Activated gamma-delta T cell (primary cell): ENCODE measurements around the gene ZMYND8.
"Not testable (repeated sequence)": the region's sequence is repeated elsewhere in the genome, so short reads cannot be mapped to it uniquely, and the experiment has no call there.

ENCODE experiments used
- DNase-seq: peaks from one replicate; lab custom pipeline; 2025; lab: John Stamatoyannopoulos, UW

Gene ZMYND8

DNA sequence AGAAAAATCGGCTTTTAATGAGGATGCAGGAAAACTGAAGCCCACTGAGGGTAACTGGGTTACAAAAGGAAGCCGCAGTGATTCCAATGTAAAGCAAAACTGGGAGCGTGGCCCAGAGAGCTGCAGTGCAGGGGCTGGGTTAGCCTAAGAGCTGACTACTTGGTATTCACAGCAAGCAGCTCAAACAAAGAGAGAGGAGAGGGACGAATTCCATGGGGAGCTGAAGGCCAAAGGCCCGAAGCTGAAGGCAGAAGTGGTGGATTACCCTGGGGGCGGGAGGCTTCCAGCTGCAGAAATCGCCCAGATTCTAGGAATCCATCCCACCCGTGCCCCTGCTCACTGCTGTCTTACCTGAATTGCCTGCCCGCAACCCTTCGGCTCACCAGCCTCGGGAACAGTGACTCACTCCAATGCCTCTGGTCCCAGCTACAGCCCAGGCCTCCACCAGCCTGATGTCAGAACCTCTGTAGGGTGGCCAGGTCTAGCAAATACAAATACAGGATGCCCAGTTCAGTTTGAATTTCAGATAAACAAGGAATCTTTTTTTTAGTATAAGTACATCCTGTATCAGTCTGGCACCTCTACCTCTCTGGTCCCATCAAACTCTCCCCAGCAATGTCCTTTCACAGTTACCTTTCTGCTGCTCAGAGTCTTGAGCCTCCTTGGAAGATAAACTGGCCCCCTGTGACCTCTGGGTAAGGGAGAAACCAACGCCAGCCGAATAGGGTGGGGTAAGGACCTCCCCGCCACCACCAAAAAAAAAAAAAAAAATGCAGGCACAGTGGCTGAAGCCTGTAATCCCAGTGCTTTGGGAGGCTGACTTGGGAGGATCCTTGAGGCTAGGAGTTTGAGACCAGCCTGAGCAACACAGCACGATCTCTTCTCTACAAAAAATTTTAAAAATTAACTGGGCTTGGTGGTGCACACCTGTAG, 14.6 kb upstream of the ZMYND8 start:
- DNase-seq, result no peak

DNA sequence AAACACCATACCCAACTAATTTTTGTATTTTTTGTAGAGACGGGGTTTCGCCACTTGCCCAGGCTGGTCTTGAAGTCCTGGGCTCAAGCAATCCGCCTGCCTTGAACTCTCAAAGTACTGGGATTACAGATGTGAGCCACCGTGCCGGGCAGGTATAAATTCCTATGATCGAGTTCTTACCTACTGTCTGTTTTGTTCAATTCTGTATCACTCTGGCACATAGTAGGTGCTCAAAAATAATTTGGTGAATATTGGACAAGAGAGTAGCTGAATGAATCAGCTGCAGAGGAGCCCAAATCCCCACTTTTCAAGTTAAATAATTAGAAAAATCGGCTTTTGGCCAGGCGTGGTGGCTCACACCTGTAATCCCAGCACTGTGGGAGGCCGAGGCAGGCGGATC, 13.7 kb upstream of the ZMYND8 start:
- no peak for DNase-seq

DNA sequence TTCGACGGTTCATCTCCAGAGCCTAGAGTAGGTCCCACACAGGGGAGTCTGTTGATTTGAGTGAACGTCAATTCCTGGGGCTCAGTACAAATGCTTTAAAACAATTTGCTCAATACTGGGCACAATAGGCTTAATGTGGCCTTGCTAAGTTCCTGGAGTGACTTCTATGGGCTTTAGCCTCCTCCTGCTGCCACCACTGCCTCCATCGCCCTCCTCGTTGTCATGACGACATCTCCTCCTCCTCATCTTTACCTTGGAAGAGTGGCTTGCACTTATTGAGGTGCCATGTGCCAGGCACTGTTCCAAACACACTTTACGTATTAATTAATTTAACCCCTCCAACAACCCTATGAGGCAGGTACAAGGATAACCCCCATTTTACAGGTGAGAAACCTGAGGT, 11.8 kb upstream of the ZMYND8 start:
- DNase-seq, result no peak

DNA sequence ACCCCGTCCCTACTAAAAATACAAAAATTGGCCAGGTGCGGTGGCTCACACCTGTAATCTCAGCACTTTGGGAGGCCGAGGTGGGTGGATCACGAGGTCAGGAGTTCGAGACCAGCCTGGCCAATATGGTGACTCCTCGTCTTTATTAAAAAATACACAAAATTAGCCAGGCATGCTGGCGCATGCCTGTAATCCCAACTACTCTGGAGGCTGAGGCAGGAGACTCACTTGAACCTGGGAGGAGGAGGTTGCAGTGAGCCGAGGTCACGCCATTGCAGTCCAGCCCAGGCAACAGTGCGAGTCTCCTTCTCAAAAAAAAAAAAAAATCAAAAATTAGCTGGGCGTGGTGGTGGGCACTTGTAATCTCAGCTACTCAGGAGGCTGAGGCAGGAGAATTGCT, 9.8 kb upstream of the ZMYND8 start:
- DNase-seq, result not testable (repeated sequence)

DNA sequence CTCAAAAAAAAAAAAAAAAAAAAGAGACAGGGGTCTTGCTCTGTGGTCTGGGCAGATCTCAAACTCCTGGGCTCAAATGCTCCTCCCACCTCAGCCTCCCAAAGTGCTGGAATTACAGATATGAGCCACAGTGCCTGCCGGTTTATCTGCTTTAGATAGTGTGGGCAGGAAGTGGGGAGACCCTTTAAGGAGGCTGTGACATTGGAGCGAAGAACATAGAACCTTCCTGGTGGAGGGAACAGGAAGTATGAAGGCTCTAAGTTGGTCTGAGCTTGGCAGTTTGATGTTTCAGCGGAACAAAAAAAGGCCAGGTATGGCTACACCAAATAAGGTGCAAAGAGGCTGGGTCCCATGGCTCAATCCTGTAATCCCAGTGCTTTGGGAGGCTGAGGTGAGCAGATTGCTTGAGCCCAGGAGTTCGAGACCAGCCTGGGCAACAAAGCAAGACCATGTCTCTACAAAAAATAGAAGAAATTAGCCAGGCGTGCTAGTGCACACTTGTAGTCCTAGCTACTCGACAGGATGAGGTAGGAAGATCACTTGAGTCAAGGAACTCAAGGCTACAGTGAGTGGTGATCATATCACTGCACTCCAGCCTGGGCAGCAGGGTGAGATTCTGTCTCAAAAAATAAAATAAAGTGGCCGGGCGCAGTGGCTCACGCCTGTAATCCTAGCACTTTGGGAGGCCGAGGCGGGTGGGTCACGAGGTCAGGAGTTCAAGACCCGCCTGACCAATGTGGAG, 8.7 kb upstream of the ZMYND8 start:
- DNase-seq, result no peak

DNA sequence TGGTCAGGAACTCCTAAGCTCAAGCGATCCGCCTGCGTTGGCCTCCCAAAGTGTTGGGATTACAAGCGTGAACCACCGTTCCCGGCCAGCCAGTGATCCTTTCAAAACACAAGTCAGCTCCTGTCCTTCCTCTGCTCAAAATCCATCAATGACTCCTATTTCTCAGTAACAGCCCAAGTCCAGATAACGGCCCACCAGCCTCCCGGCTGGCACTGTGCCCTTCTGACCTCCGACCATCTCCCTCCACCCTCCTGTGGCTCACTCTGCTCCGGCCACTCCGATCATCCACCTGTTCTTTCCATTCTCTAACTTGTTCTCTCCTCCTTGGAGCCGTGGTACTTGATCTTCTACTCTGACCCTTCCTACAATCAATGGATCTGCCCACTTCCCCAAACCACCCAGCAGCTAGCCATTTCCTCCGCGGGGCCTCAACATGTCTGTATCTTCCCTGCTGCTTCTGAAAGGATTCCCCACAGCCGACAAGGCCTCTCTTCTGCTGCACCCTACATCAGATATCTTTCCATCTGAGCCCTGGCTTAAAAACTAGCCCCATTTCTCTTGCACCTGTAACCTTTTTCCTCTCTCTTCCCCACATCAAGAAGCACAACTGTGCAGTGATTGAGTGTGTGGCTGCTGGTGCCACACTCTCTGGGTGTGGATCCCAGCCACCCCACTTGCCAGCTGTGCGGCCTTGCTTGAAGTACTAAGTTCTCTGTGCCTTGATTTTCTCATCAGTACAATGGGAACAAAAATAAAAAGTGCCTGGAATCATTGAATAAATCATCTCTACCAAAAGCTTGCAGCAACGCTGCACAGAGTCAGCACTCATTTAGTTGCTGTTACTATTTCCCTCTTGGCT, 6.1 kb upstream of the ZMYND8 start:
- DNase-seq, result no peak

DNA sequence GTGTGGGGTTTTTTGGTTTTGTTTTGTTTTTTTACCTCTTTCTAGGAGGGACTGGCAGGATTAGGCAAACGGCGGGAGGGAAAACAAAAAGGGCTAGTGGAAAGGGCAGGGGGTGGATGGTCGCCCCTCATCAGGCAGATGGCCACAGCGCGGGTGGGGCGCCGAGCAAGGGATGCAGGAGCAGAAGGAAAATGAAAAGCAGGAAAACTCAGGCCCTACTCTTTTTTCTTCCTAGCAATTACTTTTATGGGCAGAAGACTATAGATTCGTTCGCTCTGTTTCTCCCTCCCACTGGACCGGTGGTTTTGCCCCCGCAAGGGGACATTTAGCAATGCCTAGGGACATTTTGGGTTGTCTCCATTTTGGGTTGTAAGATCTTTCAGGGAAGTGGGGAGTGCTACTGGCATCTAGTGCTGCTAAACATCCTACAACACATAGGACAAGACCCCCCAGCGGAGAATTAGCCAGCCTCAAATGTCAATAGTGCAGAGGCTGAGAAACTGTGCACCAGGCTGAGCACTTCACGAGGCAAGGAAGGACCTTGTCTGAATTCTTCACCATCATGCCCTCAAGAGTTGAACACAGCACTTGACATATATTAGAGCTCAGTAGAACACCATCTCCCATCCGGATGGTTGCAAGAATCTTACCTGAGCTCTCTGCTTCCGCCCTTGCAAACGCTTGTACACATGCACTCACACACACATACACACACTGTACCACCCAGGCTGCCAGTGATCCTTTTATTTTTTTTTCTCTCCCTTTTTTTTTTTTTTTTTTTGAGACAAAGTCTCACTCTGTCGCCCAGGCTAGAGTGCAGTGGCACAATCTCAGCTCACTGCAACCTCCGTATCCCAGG, 4.8 kb upstream of the ZMYND8 start:
- DNase-seq, result no peak

DNA sequence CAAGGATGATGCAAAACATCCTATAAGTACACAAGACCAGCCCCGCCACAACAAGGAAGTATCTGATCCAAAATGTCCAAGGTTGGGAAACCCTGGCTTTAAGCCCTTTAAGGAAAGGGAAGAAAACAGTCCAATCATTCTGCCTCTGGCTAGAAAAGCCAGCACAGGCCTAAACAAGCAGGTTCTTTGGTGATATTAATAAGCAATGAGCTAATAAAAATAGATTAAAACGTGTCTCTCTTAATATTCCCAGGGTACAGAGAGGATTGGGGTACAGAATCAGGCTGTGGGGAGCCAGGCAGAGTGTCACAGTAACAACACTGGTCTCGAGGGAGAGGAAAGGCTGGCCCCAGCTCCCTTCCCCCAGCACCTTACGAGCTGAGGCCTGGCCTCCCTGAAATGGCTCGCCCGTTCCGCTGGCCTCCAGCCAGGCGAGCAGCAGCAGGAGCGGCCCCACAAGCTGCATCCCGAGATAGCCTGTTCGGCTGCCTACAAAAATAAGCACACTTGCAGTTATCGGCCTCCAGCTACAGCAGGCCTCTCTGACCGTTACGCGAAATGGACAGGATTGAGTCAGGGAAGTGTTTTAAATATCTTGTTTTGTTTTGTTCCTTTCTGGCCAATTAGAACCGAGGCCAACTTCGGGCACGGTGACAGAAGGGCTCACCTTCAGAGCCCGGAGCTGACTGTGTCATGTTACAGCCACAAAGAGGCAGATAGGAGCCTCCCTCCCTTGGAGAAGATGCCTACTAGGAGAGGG, 4.0 kb upstream of the ZMYND8 start:
- no peak for DNase-seq

DNA sequence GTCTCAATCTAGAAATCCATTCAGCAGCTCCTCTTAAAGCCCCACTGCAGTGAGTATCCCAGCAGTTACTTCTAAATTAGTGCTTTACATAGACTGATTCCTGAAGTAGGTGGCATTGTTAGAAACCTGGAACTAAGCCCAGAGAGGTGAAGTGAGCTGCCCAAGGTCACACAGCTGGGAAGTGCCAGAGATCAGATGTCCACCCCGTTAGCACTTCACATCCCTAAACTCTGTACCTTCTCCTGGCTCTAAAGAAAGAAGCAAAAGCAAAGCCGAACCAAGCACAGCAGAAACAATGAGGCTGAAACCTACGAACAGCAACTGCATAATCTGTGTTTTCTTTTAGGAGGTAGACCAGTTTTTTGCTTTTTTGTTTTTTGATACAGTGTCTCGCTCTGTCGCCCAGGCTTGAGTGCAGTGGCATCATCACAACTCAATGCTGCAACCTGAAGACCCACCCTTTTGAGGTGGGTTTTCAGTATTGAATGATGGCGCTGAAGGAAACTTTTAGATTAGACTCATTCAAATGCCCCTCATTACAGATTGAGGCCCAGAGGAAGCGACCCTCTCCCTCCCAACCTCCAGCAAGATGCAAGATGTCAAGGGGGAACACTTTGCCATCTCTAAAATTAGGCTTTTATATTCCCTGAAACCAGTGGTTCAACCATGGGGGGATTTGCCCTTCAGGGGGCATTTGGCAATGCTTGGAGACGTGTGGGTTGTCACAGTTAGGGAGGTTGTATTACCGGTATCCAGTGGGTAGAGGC, 3.2 kb upstream of the ZMYND8 start:
- no peak for DNase-seq

DNA sequence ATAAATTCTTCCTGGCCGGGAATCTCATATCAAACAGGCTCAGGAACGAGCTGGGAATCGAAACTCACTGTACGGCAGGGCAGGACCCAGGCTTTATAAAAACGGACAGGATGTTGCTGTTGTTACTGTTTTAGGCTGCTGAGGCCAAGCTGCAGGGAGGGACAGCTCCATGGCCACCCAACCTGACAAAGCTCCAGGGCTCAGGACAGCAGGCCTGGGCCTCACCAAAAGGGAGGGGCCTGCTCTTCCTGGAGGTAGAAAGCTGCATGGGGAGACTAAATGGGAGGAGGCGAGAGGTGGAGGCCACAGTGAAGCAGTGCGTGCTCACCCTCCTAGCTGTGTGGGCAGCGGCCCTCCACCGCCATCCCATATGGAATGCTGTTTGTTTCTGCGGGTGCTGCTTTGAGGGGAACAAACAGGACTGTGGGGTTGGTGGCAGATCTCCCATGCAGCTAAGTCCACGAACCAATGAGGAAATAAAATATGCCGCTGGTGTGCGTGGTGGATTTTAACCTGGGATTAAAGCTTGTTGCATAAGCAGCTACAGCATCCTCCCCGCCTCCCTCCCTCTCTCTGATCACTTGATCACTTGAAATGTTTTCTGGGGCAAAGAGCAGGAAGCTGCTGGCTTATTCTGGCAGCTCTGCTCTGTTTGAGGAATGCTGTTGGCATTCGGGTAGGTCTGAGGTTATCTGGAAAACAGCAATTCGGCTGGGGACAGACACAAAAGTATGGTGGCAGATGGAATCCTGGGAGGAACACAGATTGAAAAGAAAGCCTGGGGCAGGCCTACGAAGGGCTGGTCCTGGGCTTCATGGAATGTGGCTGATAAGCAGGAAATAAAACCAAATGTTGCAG, 2.4 kb upstream of the ZMYND8 start:
- no peak for DNase-seq

DNA sequence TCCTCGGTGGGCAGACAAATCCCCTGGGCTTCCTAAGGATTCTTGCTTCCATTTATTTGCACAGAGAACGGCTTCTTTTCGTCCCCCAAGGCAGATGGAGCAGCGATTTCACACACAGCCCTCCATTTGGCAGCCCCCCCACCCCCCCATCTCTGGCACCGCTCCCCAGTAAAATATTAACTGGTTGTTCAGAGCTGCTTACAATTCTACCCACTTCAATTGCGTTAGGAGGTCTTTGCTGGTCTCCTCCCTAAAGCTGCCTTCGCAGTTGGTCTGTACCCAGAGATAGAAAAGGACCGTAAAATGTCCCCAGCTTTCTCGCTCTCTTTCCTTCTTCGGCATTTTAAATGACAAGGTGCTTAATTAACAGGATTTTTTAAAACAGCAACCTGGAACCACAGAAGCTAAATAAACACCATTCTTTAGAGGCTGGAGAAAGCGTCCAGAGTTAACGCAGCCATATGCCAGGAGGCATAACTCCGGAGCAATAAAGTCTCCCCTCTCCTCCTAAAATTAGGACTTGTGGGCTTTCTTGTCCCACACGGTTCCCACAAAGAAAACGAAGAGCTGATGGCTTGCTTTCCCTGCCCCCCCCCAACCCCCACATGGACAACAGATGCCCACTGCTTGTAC, 1.7 kb upstream of the ZMYND8 start:
- no peak for DNase-seq

DNA sequence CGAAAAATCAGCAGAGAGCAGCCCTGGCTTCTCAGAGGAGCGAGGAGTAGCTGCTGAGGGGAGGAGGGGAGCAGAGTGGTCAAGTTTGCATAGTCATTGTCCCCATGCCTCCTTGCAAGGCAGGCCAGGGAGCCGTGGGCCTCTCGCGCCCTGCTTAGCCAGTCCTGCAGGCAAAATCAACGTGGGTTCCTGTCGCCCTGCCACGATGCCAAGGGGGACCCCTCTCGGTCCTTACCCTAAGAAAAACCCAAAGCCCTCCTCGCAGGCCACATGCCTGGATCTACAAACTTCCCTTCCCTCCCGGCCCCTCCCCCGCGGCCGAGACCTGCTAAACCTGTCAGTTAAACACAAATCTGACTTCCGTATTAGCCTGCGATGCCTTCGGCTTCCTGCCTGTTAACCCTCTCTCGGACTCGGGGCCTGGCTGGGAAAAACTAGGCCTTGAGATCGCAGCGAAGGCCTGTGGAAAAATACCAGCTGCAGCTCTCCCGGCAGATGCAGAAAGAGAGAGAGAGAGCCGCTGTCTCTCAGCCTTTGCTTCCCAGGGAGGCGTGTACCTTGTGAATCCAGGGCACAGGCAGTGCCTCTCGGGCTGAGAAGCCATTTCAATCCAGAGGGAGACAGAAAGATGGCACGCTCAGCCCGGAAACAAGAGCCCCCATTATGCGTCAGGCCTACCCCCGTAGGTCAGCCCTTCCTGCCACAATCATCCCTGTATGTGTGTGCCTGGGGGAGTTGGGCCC, 968 bp upstream of the ZMYND8 start:
- DNase-seq, result peak; percentile 21

DNA sequence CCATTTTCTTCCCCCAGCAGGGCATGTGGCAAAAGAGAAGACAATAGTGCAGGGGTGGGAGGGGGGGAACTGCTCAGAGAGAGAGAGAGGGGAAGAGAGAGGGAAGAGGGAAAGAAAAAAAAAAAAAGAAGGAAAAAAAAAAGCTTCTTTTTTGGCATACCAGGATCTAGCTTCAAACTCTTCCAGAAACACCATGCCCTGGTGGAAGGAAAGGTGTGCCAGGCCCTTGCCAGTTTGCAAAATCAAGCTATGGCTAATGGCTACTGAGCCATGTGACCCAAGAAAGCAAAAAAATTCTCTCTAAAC, 326 bp downstream of the ZMYND8 start:
- DNase-seq, result no peak

DNA sequence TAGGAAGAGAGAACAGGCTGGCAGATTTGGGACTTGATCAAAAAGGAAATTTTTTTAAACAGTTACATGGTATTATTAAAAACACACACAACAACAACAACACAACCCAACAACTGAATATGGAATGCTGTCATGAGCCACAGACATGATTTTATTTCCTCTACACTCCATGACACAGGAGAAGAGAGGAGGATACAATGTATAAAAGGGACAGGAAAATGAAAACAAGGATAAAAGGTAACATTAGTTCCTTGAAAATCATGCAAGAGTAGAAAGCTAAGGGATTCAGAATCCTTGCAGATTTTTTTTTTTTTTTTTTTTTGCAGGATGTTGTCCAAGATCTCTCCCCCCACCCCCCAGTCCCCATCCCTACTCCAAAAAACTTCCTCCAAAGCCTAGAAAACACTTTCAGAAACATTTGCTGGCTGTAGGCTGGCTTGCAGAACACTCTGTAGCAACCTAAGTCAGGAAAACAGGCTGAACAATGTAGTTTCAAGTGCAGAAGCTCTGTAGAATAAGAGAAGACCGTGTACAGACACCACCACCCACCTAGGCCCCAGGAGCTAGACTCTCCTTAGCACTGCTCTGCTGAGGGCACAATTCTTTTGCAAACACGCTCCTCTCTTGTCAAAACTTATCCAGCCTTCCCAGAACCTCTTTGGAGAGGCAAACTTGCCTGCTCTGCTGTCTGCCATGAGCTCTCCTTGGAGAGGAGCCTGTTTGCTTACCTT, 845 bp downstream of the ZMYND8 start:
- DNase-seq, result no peak

DNA sequence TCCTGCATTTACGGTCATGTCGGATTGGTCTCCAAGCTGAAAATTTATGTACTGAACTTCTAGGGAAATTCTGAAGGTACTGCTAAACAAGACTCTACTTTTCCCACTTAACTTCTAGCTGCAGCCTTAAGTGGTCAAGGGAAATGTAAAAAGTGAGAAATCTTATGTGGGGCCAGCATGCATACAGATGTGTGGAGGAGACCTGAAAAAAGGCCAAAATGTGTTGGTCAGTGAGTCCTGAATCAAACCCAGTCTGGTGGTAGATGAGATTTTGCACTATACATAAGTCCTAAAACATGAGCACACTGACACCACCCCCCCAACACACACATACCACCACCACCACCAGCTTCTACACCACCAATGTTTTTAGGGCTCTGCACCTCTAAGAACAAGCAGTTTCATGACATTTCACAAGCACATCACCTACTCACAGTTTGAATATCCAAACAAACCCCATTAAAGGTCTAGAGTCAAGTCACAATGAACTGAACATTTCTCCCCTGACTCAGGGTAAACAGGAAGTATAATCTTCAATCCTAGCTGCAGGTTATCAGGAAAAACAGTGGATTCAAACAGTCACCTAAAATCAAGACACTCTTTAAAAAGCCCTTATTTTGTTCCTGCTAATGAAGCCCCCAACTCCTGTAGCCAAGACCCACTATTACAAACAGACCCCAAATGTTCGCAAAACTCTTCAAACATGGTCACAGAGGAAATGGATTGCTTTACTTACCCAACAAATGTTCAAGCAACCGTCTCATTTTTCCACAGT, 1.6 kb downstream of the ZMYND8 start:
- no peak for DNase-seq

DNA sequence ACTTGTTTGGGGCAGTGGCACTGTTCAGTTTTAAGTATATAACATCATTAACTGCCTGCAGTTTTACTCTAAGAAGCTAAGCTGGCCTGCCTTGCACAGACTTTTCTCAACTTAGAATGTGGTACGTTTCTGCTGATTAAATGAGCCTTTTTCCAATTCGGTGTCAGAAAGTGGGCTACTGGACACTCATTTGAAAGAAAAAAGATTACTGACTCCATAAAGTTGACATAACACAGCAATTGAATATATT, 2.1 kb downstream of the ZMYND8 start:
- no peak for DNase-seq
